ENCODE measurements around the gene FRY. TPM values are rescaled to one million over a fixed set of nuclear protein-coding genes. Genes with fewer than 3 reads are reported as not detected.

Gene FRY
- polyA plus RNA-seq, 1 experiment: 24.6 TPM

DNA sequence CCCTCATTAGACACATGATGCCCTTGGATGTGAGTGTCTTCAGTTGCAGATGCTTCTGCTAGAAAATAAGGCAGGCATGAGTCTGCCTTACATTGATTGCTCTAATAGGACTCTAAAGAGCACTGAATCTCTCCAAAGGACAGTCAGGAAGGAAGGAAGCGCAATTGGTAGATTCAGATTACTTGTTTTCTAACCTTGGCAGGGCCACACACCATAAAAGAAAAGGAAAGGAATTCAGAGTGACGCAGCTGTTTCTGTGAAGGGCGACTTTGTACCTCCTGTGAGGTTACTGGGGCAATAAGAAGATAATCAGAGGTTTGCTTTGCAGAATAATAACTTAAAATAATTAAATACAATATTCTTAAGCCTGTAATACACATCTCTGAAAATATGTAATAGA lies 48.0 kb downstream of the FRY start:
- POLR2A ChIA-PET: no interaction called here

DNA sequence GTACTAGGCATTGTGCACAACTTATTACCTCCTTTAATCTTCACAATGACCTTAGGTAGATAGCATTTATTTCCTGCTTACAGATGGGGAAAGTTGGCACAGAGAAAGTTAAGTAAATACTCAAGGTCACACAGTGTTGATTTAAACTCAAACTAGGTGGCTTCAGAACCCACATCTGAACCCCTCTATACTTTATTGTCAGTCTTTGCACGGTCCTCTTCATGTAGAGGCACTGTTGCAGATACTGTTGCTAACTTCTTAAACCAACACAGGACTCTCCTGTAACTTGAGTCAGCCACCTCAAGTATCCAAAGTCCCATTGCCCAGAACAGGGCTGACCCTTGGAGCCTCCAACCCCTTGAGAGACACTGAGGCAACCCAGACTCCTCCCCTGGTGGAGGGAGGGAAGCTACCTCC lies 48.8 kb downstream of the FRY start:
- Histone ChIP-seq H3K27me3 (ENCODE audit: control insufficient read depth, insufficient read depth, low read length) (no peaks in the 10 kb centered on the region), H3K4me3 (ENCODE audit: low read depth, low read length) (no peak overlapping the region), H3K27ac (ENCODE audit: low read depth, low read length) (no peak overlapping the region), H3K9me3 (ENCODE audit: control insufficient read depth, insufficient read depth, low read length) (no peaks in the 10 kb centered on the region)
- ChIA-PET CTCF (no interaction called here), POLR2A (no interaction called here)
- TF ChIP-seq, protein P1, sequence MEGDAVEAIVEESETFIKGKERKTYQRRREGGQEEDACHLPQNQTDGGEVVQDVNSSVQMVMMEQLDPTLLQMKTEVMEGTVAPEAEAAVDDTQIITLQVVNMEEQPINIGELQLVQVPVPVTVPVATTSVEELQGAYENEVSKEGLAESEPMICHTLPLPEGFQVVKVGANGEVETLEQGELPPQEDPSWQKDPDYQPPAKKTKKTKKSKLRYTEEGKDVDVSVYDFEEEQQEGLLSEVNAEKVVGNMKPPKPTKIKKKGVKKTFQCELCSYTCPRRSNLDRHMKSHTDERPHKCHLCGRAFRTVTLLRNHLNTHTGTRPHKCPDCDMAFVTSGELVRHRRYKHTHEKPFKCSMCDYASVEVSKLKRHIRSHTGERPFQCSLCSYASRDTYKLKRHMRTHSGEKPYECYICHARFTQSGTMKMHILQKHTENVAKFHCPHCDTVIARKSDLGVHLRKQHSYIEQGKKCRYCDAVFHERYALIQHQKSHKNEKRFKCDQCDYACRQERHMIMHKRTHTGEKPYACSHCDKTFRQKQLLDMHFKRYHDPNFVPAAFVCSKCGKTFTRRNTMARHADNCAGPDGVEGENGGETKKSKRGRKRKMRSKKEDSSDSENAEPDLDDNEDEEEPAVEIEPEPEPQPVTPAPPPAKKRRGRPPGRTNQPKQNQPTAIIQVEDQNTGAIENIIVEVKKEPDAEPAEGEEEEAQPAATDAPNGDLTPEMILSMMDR (IDR thresholded peaks at IDR 0.05; ENCODE audit: low read depth, low read length): no peak
- no peak for DNase-seq (ENCODE audit: low read depth, low spot score)

More for the DNA sequence above, 48.0 kb downstream of the FRY start:
- H3K27me3 ChIP-seq (ENCODE audit: control insufficient read depth, insufficient read depth, low read length): no peaks in the 10 kb centered on the region
- DNase-seq (ENCODE audit: low read depth, low spot score): no peak
- H3K4me3 ChIP-seq (ENCODE audit: low read depth, low read length): no peak overlapping the region
- no peak overlapping the region for H3K27ac ChIP-seq (ENCODE audit: low read depth, low read length)
- TF ChIP-seq, protein P1 (IDR thresholded peaks at IDR 0.05; ENCODE audit: low read depth, low read length): no peak
- CTCF ChIA-PET: no interaction called here
- H3K9me3 ChIP-seq (ENCODE audit: control insufficient read depth, insufficient read depth, low read length): no peaks in the 10 kb centered on the region

GRCh38 chr13:32081591-32081990 lies 50.0 kb downstream of the FRY start:
- DNase-seq (ENCODE audit: low read depth, low spot score): no peak
- POLR2A ChIA-PET: no interaction called here
- Histone ChIP-seq H3K9me3 (ENCODE audit: control insufficient read depth, insufficient read depth, low read length) (no peaks in the 10 kb centered on the region), H3K27ac (ENCODE audit: low read depth, low read length) (no peak overlapping the region), H3K27me3 (ENCODE audit: control insufficient read depth, insufficient read depth, low read length) (no peaks in the 10 kb centered on the region), H3K4me3 (ENCODE audit: low read depth, low read length) (no peak overlapping the region)
- CTCF ChIA-PET: interaction anchor here (1.8 kb wide), 1 partner anchor 172 kb away, joined by 6 read pairs; no protein-coding TSS in a partner anchor
- TF ChIP-seq, protein P1 (IDR thresholded peaks at IDR 0.05; ENCODE audit: low read depth, low read length): no peak

- Histone ChIP-seq H3K27ac (ENCODE audit: low read depth, low read length) (no peak overlapping the region), H3K4me3 (ENCODE audit: low read depth, low read length) (no peak overlapping the region), H3K27me3 (ENCODE audit: control insufficient read depth, insufficient read depth, low read length) (no peaks in the 10 kb centered on the region), H3K9me3 (ENCODE audit: control insufficient read depth, insufficient read depth, low read length) (no peaks in the 10 kb centered on the region)
- no peak for DNase-seq (ENCODE audit: low read depth, low spot score)
- ChIA-PET CTCF (no interaction called here), POLR2A (no interaction called here)
- TF ChIP-seq, protein P1 (IDR thresholded peaks at IDR 0.05; ENCODE audit: low read depth, low read length): no peak
These were observed 54.8 kb downstream of the FRY start for GRCh38 chr13:32086366-32086765.

GRCh38 chr13:32086791-32087441 lies 55.3 kb downstream of the FRY start:
- POLR2A ChIA-PET: no interaction called here
- Histone ChIP-seq H3K4me3 (ENCODE audit: low read depth, low read length) (no peak overlapping the region), H3K27me3 (ENCODE audit: control insufficient read depth, insufficient read depth, low read length) (no peaks in the 10 kb centered on the region), H3K27ac (ENCODE audit: low read depth, low read length) (no peak overlapping the region), H3K9me3 (ENCODE audit: control insufficient read depth, insufficient read depth, low read length) (no peaks in the 10 kb centered on the region)
- CTCF ChIA-PET: interaction anchor here (1.5 kb wide), 1 partner anchor 55 kb away, joined by 4 read pairs; the partner anchor contains the start of gene FRY
- TF ChIP-seq, protein P1 (IDR thresholded peaks at IDR 0.05; ENCODE audit: low read depth, low read length): no peak
- DNase-seq (ENCODE audit: low read depth, low spot score): no peak

Data from AG04450 (cell line).